ENCODE measurements around the gene ZNF227. TPM values are rescaled to one million over a fixed set of nuclear protein-coding genes. Genes with fewer than 3 reads are reported as not detected.

ZNF227 gene
- total and polyA plus RNA-seq, 5 experiments from 2014 or later, result 9.0 to 57.4 (median 12.9) TPM

Other genes starting within 250 kb of the ZNF227 start
- gene ZNF155, start 228.3 kb upstream of the ZNF227 start, total RNA-seq, result 10 to 100 TPM; 13.2 to 13.7 TPM
- gene ZNF155, start 228.3 kb upstream of the ZNF227 start, polyA plus RNA-seq, result 1 to 10 TPM in 2 of 3 donors, under 1 TPM in 1; 0.58 to 2.3 (median 2.3) TPM
- gene ZNF230, start 209.6 kb upstream of the ZNF227 start, total RNA-seq, result 10 to 100 TPM in 1 of 2 experiments, 1 to 10 TPM in 1; 9.9 to 12.0 TPM
- gene ZNF230, start 209.6 kb upstream of the ZNF227 start, polyA plus RNA-seq, result 1 to 10 TPM; 1.9 to 2.5 (median 2.1) TPM
- 1 to 10 TPM; 7.8 to 9.2 TPM for gene ZNF222, start 187.2 kb upstream of the ZNF227 start, total RNA-seq
- 1 to 10 TPM in 2 of 3 donors, under 1 TPM in 1; 0.99 to 3.9 (median 1.9) TPM for gene ZNF222, start 187.2 kb upstream of the ZNF227 start, polyA plus RNA-seq
- gene ZNF223, start 160.5 kb upstream of the ZNF227 start, total RNA-seq, result 1 to 10 TPM; 7.6 to 9.7 TPM
- 1 to 10 TPM; 3.2 to 4.0 (median 3.5) TPM for gene ZNF223, start 160.5 kb upstream of the ZNF227 start, polyA plus RNA-seq
- 1 to 10 TPM; 5.4 to 5.7 TPM for gene ZNF284, start 140.4 kb upstream of the ZNF227 start, total RNA-seq
- under 1 TPM; 0.56 to 0.82 (median 0.71) TPM for gene ZNF284, start 140.4 kb upstream of the ZNF227 start, polyA plus RNA-seq
- gene ZNF224, start 118.2 kb upstream of the ZNF227 start, total RNA-seq, result 10 to 100 TPM; 82.4 to 86.3 TPM
- 1 to 10 TPM; 6.9 to 9.0 (median 8.2) TPM for gene ZNF224, start 118.2 kb upstream of the ZNF227 start, polyA plus RNA-seq
- gene ZNF225, start 99.1 kb upstream of the ZNF227 start, total RNA-seq, result 10 to 100 TPM; 11.0 to 11.3 TPM
- gene ZNF225, start 99.1 kb upstream of the ZNF227 start, polyA plus RNA-seq, result 1 to 10 TPM; 1.0 to 3.3 (median 3.1) TPM
- 10 to 100 TPM; 20.8 to 22.7 TPM for gene ZNF234, start 71.0 kb upstream of the ZNF227 start, total RNA-seq
- gene ZNF234, start 71.0 kb upstream of the ZNF227 start, polyA plus RNA-seq, result 1 to 10 TPM; 3.9 to 6.2 (median 4.8) TPM
- 10 to 100 TPM; 55.7 to 56.8 TPM for gene ZNF226, start 47.4 kb upstream of the ZNF227 start, total RNA-seq
- gene ZNF226, start 47.4 kb upstream of the ZNF227 start, polyA plus RNA-seq, result 10 to 100 TPM; 19.7 to 23.7 (median 20.6) TPM
- gene ZNF233, start 47.4 kb downstream of the ZNF227 start, total RNA-seq, result 1 to 10 TPM; 1.2 to 1.7 TPM
- under 1 TPM in 2 of 3 donors, not detected in 1; 0.59 to 0.64 TPM for gene ZNF233, start 47.4 kb downstream of the ZNF227 start, polyA plus RNA-seq
- 10 to 100 TPM; 14.1 to 16.6 TPM for gene ZNF235, start 92.5 kb downstream of the ZNF227 start, total RNA-seq
- gene ZNF235, start 92.5 kb downstream of the ZNF227 start, polyA plus RNA-seq, result 1 to 10 TPM; 2.1 to 3.1 (median 2.7) TPM
- 1 to 10 TPM; 1.0 to 1.2 TPM for gene ZNF112, start 144.1 kb downstream of the ZNF227 start, total RNA-seq
- not detected for gene ZNF112, start 144.1 kb downstream of the ZNF227 start, polyA plus RNA-seq
- gene ZNF285, start 189.1 kb downstream of the ZNF227 start, total RNA-seq, result 10 to 100 TPM in 1 of 2 experiments, 1 to 10 TPM in 1; 8.7 to 10.0 TPM
- gene ZNF285, start 189.1 kb downstream of the ZNF227 start, polyA plus RNA-seq, result 1 to 10 TPM; 1.5 to 5.5 (median 3.2) TPM
- gene ZNF229, start 235.9 kb downstream of the ZNF227 start, total RNA-seq, result 1 to 10 TPM; 7.0 to 7.4 TPM
- gene ZNF229, start 235.9 kb downstream of the ZNF227 start, polyA plus RNA-seq, result 1 to 10 TPM in 1 of 3 donors, under 1 TPM in 2; 0.93 to 2.0 (median 0.96) TPM

All from naive thymus-derived CD8-positive, alpha-beta T cell (primary cell).